NCI-H187 treated with DMSO at 0.1 percent for 48 hours (cell line): ENCODE data around the gene GLS.

ENCODE experiments used
- DNase-seq: peaks from one replicate; lab custom pipeline; 2025; lab: John Stamatoyannopoulos, UW

The GLS gene

GRCh38 chr2:191014653-191015020 lies 134.0 kb downstream of the GLS start:
- DNase-seq, result no peak
